GM23248 (cell line): ENCODE measurements around the gene WNT2. TPM values are rescaled to one million over a fixed set of nuclear protein-coding genes. Genes with fewer than 3 reads are reported as not detected.

ENCODE experiments used
- DNase-seq: peaks from one replicate; pipeline ENCODE4 v3.0.0-alpha.2; 2015
- H2AFZ ChIP-seq: fragments of 200-600 bp; sonication (generic); 2 replicates; pipeline ENCODE4 v1.6.1; 2016; ENCODE audit warnings: antibody characterized with exemption
- H3F3A ChIP-seq: fragments of 200-600 bp; sonication (generic); 2 replicates; pipeline ENCODE4 v1.6.1; 2016; ENCODE audit warnings: mild to moderate bottlenecking, antibody characterized with exemption, mixed run types; ENCODE audit not compliant: insufficient read depth
- H3K27ac ChIP-seq: fragments of 200-600 bp; sonication (generic); 2 replicates; pipeline ENCODE4 v1.5.1; 2016; ENCODE audit warnings: mild to moderate bottlenecking
- H3K27me3 ChIP-seq: fragments of 200-600 bp; sonication (generic); replicated peaks from 2 replicates; pipeline ENCODE4 v1.6.1; 2016; ENCODE audit warnings: mild to moderate bottlenecking; ENCODE audit not compliant: insufficient read depth
- H3K36me3 ChIP-seq: fragments of 200-600 bp; sonication (generic); 2 replicates; pipeline ENCODE4 v1.6.1; 2016; ENCODE audit warnings: low read depth, mild to moderate bottlenecking
- H3K4me1 ChIP-seq: fragments of 200-600 bp; sonication (generic); 2 replicates; pipeline ENCODE4 v1.6.1; 2016; ENCODE audit warnings: mild to moderate bottlenecking; ENCODE audit not compliant: insufficient read depth
- H3K4me2 ChIP-seq: fragments of 200-600 bp; sonication (generic); one replicate; pipeline ENCODE4 v1.6.1; 2016; ENCODE audit warnings: mild to moderate bottlenecking; ENCODE audit not compliant: unreplicated experiment
- H3K4me3 ChIP-seq: fragments of 200-600 bp; sonication (generic); 2 replicates; pipeline ENCODE4 v1.5.1; 2016; ENCODE audit warnings: mild to moderate bottlenecking
- H3K79me2 ChIP-seq: fragments of 200-600 bp; sonication (generic); 2 replicates; pipeline ENCODE4 v1.6.1; 2016; ENCODE audit warnings: mild to moderate bottlenecking; ENCODE audit not compliant: insufficient read depth
- H3K9ac ChIP-seq: fragments of 200-600 bp; sonication (generic); 2 replicates; pipeline ENCODE4 v1.6.1; 2016; ENCODE audit warnings: mild to moderate bottlenecking
- H3K9me2 ChIP-seq: fragments of 200-600 bp; sonication (generic); 2 replicates; pipeline ENCODE4 v1.6.1; 2016; ENCODE audit warnings: mixed run types, mild to moderate bottlenecking, moderate library complexity; ENCODE audit not compliant: insufficient read depth
- H3K9me3 ChIP-seq: fragments of 200-600 bp; sonication (generic); one replicate; pipeline ENCODE4 v1.6.1; 2017; ENCODE audit warnings: low read depth
- H4K20me1 ChIP-seq: fragments of 200-600 bp; sonication (generic); 2 replicates; pipeline ENCODE4 v1.6.0; 2016; ENCODE audit not compliant: insufficient read depth
- EZH2 ChIP-seq: fragments of 200-600 bp; sonication (generic); IDR thresholded peaks from 2 replicates; pipeline ENCODE4 v1.6.1; 2018; ENCODE audit warnings: antibody characterized with exemption, mild to moderate bottlenecking; ENCODE audit not compliant: insufficient read depth, poor library complexity, severe bottlenecking
- EZH2phosphoT487 ChIP-seq: fragments of 200-600 bp; sonication (generic); IDR thresholded peaks from 2 replicates; pipeline ENCODE4 v1.6.1; 2018; ENCODE audit warnings: antibody characterized with exemption, moderate library complexity, mild to moderate bottlenecking, low read depth; ENCODE audit not compliant: insufficient read depth
- WGBS, 2 experiments: methylation state at CpG; one replicate each; pipeline ENCODE4 v1.1.6; 2015 to 2017; ENCODE audit warnings: low lambda C conversion rate in 2 of 2, low coverage in 1 of 2; ENCODE audit errors: missing lambda C conversion rate in 2 of 2; 5-methylcytosine and 5-hydroxymethylcytosine counted together
- in situ Hi-C: fragments of 300-500 bp; cut with MboI; formaldehyde crosslinking; loops from 2 replicates; pipeline ENCODE4 v1.15.0; 2020
- polyA plus RNA-seq: library from polyadenylated mRNA; unstranded; fragments of >200 nt; fragmentation: Nextera tagmentation; extraction: Ambion mirVana; gene quantifications from 2 replicates; pipeline ENCODE4 v1.2.1, GENCODE V29; 2016
- total RNA-seq: library from RNA; depleted of rRNA; stranded (reverse); fragments of >200 nt; shearing (Covaris generic); gene quantifications from 2 replicates; pipeline ENCODE4 v1.2.3, GENCODE V29; 2014

WNT2 gene
- total and polyA plus RNA-seq, 2 experiments from 2014 or later: 1.3 to 2.8 TPM

- peak; percentile 84 for DNase-seq
- H3K4me3 ChIP-seq: 0 out of 2 replicates have a peak overlapping the region, but pooled peaks have one; percentile 8
- peak overlapping the region; percentile 4; the same call in 1 of the 2 replicates for H2AFZ ChIP-seq
- in situ Hi-C loops: no loop called here
- no peaks in the 10 kb centered on the region for H3K36me3 ChIP-seq
- H3K27me3 ChIP-seq: no peaks in the 10 kb centered on the region
- TF ChIP-seq EZH2 (no peak), EZH2phosphoT487 (no peak)
- no peaks in the 10 kb centered on the region for H3K79me2 ChIP-seq
- 0% methylated on average over 1 of the region's 1 CpG for WGBS, 2 experiments
- no peaks in the 10 kb centered on the region for H4K20me1 ChIP-seq
- no peaks in the 10 kb centered on the region for H3K9me2 ChIP-seq
- peaks cover 13% of the 10 kb centered on the region; the same call in 1 of the 2 replicates for H3F3A ChIP-seq
- H3K4me1 ChIP-seq: peaks cover 17% of the 10 kb centered on the region
- H3K4me2 ChIP-seq: peak overlapping the region; percentile 63
- H3K9ac ChIP-seq: no peak overlapping the region
- H3K27ac ChIP-seq: no peak overlapping the region
- H3K9me3 ChIP-seq: no peaks in the 10 kb centered on the region
Measured at GRCh38 chr7:117259615-117260014, 63.2 kb downstream of the WNT2 start.

- peak; percentile 88 for DNase-seq
- H3K27me3 ChIP-seq: no peaks in the 10 kb centered on the region
- no peaks in the 10 kb centered on the region for H3K36me3 ChIP-seq
- H3F3A ChIP-seq: peaks cover 24% of the 10 kb centered on the region
- peak overlapping the region; percentile 39 for H3K9ac ChIP-seq
- H4K20me1 ChIP-seq: no peaks in the 10 kb centered on the region
- peaks cover 28% of the 10 kb centered on the region for H3K4me1 ChIP-seq
- H3K79me2 ChIP-seq: no peaks in the 10 kb centered on the region
- no peak overlapping the region for H3K4me3 ChIP-seq
- H3K4me2 ChIP-seq: peak overlapping the region; percentile 56
- no peaks in the 10 kb centered on the region for H3K9me2 ChIP-seq
- no peaks in the 10 kb centered on the region for H3K9me3 ChIP-seq
- in situ Hi-C loops: no loop called here
- H2AFZ ChIP-seq: peak overlapping the region; percentile 54; the same call in 1 of the 2 replicates
- peak overlapping the region; percentile 78 for H3K27ac ChIP-seq
- 55 to 56% methylated on average over 4 of the region's 4 CpGs for WGBS, 2 experiments
- TF ChIP-seq EZH2: no peak
Measured at GRCh38 chr7:117251687-117252086, 71.2 kb downstream of the WNT2 start.

- Histone ChIP-seq H3K27ac (peak overlapping the region; percentile 78), H3F3A (peaks cover 24% of the 10 kb centered on the region), H2AFZ (peak overlapping the region; percentile 54), H3K79me2 (no peaks in the 10 kb centered on the region), H3K9me2 (no peaks in the 10 kb centered on the region), H4K20me1 (no peaks in the 10 kb centered on the region), H3K4me2 (peak overlapping the region; percentile 56), H3K9ac (peak overlapping the region; percentile 39), H3K36me3 (no peaks in the 10 kb centered on the region), H3K9me3 (no peaks in the 10 kb centered on the region), H3K4me3 (no peak overlapping the region), H3K27me3 (no peaks in the 10 kb centered on the region), H3K4me1 (peaks cover 28% of the 10 kb centered on the region)
- TF ChIP-seq EZH2phosphoT487: no peak
- no peak for TF ChIP-seq EZH2
- in situ Hi-C loops: no loop called here
- WGBS, 2 experiments: 36 to 39% methylated on average over 4 of the region's 4 CpGs
- peak; percentile 78 for DNase-seq
Measured at GRCh38 chr7:117250801-117251200, 72.1 kb downstream of the WNT2 start.

GRCh38 chr7:117250245-117250644 lies 72.6 kb downstream of the WNT2 start:
- no peak overlapping the region for H2AFZ ChIP-seq

GRCh38 chr7:117249696-117250095 lies 73.2 kb downstream of the WNT2 start:
- Histone ChIP-seq H3K27ac (no peak overlapping the region), H3K9ac (no peak overlapping the region), H4K20me1 (no peaks in the 10 kb centered on the region), H3K4me3 (no peak overlapping the region), H3F3A (peaks cover 24% of the 10 kb centered on the region), H3K9me2 (no peaks in the 10 kb centered on the region), H2AFZ (no peak overlapping the region), H3K36me3 (no peaks in the 10 kb centered on the region), H3K79me2 (no peaks in the 10 kb centered on the region), H3K4me2 (no peak overlapping the region), H3K27me3 (no peaks in the 10 kb centered on the region), H3K9me3 (no peaks in the 10 kb centered on the region), H3K4me1 (peaks cover 28% of the 10 kb centered on the region)
- 84 to 91% methylated on average over 5 of the region's 5 CpGs for WGBS, 2 experiments
- peak; percentile 15 for DNase-seq
- TF ChIP-seq EZH2phosphoT487 (no peak), EZH2 (no peak)
- in situ Hi-C loops: no loop called here

More at GRCh38 chr7:117250245-117250644, 72.6 kb downstream of the WNT2 start:
- Histone ChIP-seq H3K9ac (no peak overlapping the region), H3K4me2 (peak overlapping the region; percentile 4), H3K9me2 (no peaks in the 10 kb centered on the region), H3K27me3 (no peaks in the 10 kb centered on the region), H3K27ac (peak overlapping the region; percentile 78), H4K20me1 (no peaks in the 10 kb centered on the region), H3K9me3 (no peaks in the 10 kb centered on the region), H3F3A (peaks cover 24% of the 10 kb centered on the region), H3K79me2 (no peaks in the 10 kb centered on the region), H3K4me3 (no peak overlapping the region), H3K4me1 (peaks cover 28% of the 10 kb centered on the region), H3K36me3 (no peaks in the 10 kb centered on the region)
- no peak for DNase-seq
- no peak for TF ChIP-seq EZH2phosphoT487
- no peak for TF ChIP-seq EZH2
- in situ Hi-C loops: no loop called here
